ENCODE measurements around the gene ARL5C.

The ARL5C gene

GRCh38 chr17:39118674-39119419 is 47.1 kb downstream of the ARL5C start:
- TF ChIP-seq CTCF (IDR thresholded peaks at IDR 0.05): no peak

- no peak for TF ChIP-seq CTCF (IDR thresholded peaks at IDR 0.05)
Observed at GRCh38 chr17:39116224-39116623, 49.7 kb downstream of the ARL5C start.

GRCh38 chr17:39115135-39115534 is 50.8 kb downstream of the ARL5C start:
- TF ChIP-seq CTCF (IDR thresholded peaks at IDR 0.05): no peak

GRCh38 chr17:39114723-39115122 is 51.2 kb downstream of the ARL5C start:
- TF ChIP-seq CTCF (IDR thresholded peaks at IDR 0.05): no peak

- TF ChIP-seq CTCF (IDR thresholded peaks at IDR 0.05): no peak
Observed at GRCh38 chr17:39113871-39114270, 52.1 kb downstream of the ARL5C start.

- no peak for TF ChIP-seq CTCF (IDR thresholded peaks at IDR 0.05)
Observed at GRCh38 chr17:39110435-39111136, 55.4 kb downstream of the ARL5C start.

GRCh38 chr17:39108461-39109375 is 57.2 kb downstream of the ARL5C start:
- no peak for TF ChIP-seq CTCF (IDR thresholded peaks at IDR 0.05)
